GM10248 (cell line): ENCODE data around the gene UGT1A10.

ENCODE experiments used
- CTCF ChIA-PET: fragments of 300-600 bp; sonication (Branson Sonifier 250); formaldehyde crosslinking; extraction: SDS; loops from one replicate; lab custom pipeline; 2021; ENCODE audit warnings: antibody characterized with exemption; lab: Yijun Ruan, JAX
- POLR2A ChIA-PET: fragments of 350-650 bp; sonication (Branson Sonifier 250); formaldehyde crosslinking; extraction: SDS; loops from one replicate; lab custom pipeline; 2020; ENCODE audit warnings: antibody characterized with exemption; lab: Yijun Ruan, JAX
- DNase-seq: peaks from one replicate; pipeline ENCODE4 v3.0.0; 2012; ENCODE audit errors: extremely low spot score
- TF ChIP-seq, protein P1 (sequence below): IDR thresholded peaks from 2 replicates; pipeline ENCODE4 v1.5.1; 2012; ENCODE audit warnings: mild to moderate bottlenecking, low read depth; ENCODE audit errors: extremely low read depth, missing control alignments, control extremely low read depth

Gene UGT1A10

DNA sequence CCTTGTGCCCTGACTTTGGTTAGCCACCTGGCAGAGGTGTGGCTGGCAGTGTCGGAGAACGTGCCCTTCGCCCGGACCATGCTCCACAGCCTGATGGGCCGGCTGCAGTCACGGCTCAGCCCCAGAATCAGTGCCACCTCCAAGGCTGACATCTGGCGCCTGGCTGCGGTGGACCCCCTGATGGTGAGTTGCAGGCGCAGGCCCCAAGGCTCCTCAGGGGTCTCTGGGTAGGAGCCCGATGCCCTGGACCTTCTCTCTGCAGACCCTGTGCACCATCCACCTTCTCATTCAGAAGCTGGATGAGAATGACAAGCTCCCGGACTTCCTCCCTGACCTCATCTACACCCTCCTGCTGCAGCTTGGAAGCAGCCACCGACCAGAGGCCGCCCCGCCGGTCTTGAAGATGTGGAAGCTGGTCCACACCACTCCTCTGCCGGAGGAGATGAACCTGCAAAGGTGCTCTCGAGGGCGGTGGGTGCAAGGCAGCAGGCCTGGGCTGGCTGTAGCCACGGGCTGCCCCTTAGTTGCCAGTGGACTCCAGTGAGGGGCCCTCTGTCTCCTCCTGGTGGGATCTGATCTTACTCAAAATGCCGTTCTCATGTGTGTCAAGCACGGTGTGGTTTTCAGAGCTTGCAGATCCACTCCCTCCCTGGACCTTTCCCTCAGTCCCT is 186.0 kb downstream of the UGT1A10 start:
- TF ChIP-seq, protein P1, sequence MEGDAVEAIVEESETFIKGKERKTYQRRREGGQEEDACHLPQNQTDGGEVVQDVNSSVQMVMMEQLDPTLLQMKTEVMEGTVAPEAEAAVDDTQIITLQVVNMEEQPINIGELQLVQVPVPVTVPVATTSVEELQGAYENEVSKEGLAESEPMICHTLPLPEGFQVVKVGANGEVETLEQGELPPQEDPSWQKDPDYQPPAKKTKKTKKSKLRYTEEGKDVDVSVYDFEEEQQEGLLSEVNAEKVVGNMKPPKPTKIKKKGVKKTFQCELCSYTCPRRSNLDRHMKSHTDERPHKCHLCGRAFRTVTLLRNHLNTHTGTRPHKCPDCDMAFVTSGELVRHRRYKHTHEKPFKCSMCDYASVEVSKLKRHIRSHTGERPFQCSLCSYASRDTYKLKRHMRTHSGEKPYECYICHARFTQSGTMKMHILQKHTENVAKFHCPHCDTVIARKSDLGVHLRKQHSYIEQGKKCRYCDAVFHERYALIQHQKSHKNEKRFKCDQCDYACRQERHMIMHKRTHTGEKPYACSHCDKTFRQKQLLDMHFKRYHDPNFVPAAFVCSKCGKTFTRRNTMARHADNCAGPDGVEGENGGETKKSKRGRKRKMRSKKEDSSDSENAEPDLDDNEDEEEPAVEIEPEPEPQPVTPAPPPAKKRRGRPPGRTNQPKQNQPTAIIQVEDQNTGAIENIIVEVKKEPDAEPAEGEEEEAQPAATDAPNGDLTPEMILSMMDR, result no peak
- DNase-seq, result no peak
- POLR2A ChIA-PET, result interaction anchor here (0.5 to 0.6 kb wide), 2 partner anchors 421 to 1308 kb away, joined by 3 read pairs; no protein-coding TSS in a partner anchor
- CTCF ChIA-PET, result no interaction called here
